A673 (cell line): Measurements from ENCODE around the gene ALDH1L2. TPM values are rescaled to one million over a fixed set of nuclear protein-coding genes. Genes with fewer than 3 reads are reported as not detected.

ENCODE experiments used
- BruUV-seq: library from RNA; stranded (reverse); fragments of 400-500 nt; replicated peaks from 2 replicates; lab custom pipeline; 2021; lab: Mats Ljungman, UMichigan
- CTCF ChIA-PET: fragments of 300-600 bp; sonication (Branson Sonifier 250); formaldehyde crosslinking; loops from one replicate; lab custom pipeline; 2022; ENCODE audit warnings: antibody characterized with exemption; lab: Charles Lee
- POLR2A ChIA-PET: fragments of 300-600 bp; sonication (Branson Sonifier 250); formaldehyde crosslinking; loops from one replicate; lab custom pipeline; 2022; ENCODE audit warnings: antibody characterized with exemption; ENCODE audit not compliant: low non-redundant PET; lab: Charles Lee
- DNase-seq: peaks from one replicate; pipeline ENCODE4 v3.0.0-alpha.2; 2015; ENCODE audit warnings: low spot score
- H3K27ac ChIP-seq: fragments of 200-600 bp; sonication (generic); 2 replicates; pipeline ENCODE4 v1.5.1; 2016; ENCODE audit warnings: mixed run types, low read depth, mild to moderate bottlenecking, mixed read lengths, antibody characterized with exemption, low read length; ENCODE audit not compliant: poor library complexity, severe bottlenecking
- H3K27me3 ChIP-seq: fragments of 200-600 bp; sonication (generic); replicated peaks from 2 replicates; pipeline ENCODE4 v1.6.1; 2017; ENCODE audit warnings: mixed run types, low read depth, mild to moderate bottlenecking, mixed read lengths, antibody characterized with exemption, low read length; ENCODE audit not compliant: insufficient read depth, poor library complexity
- H3K36me3 ChIP-seq: fragments of 200-600 bp; sonication (generic); 2 replicates; pipeline ENCODE4 v1.6.1; 2016; ENCODE audit warnings: mixed run types, mild to moderate bottlenecking, mixed read lengths, antibody characterized with exemption, low read length; ENCODE audit not compliant: insufficient read depth, poor library complexity, severe bottlenecking
- H3K4me1 ChIP-seq: fragments of 200-600 bp; sonication (generic); 2 replicates; pipeline ENCODE4 v1.6.1; 2017; ENCODE audit warnings: mixed run types, mild to moderate bottlenecking, mixed read lengths, antibody characterized with exemption, low read length; ENCODE audit not compliant: insufficient read depth, poor library complexity, severe bottlenecking
- H3K4me3 ChIP-seq: fragments of 200-600 bp; sonication (generic); 2 replicates; pipeline ENCODE4 v1.5.1; 2016; ENCODE audit warnings: low read depth, mixed run types, mild to moderate bottlenecking, mixed read lengths, low read length; ENCODE audit not compliant: poor library complexity, severe bottlenecking
- H3K9me3 ChIP-seq: fragments of 200-600 bp; sonication (generic); 2 replicates; pipeline ENCODE4 v1.6.1; 2016; ENCODE audit warnings: mixed run types, low read depth, mild to moderate bottlenecking, mixed read lengths, antibody characterized with exemption, low read length; ENCODE audit not compliant: poor library complexity, severe bottlenecking
- EZH2 ChIP-seq: fragments of 200-600 bp; sonication (generic); IDR thresholded peaks from 2 replicates; pipeline ENCODE4 v1.6.1; 2017; ENCODE audit warnings: borderline replicate concordance, low read depth, mild to moderate bottlenecking, mixed read lengths, antibody characterized with exemption, low read length; ENCODE audit not compliant: poor library complexity, severe bottlenecking
- intact Hi-C: fragments of 100-400 bp; cut with micrococcal nuclease; formaldehyde crosslinking; loops from one replicate; pipeline ENCODE4 v1.10.0; 2022; ENCODE audit not compliant: unreplicated experiment
- total RNA-seq: library from RNA; stranded (reverse); gene quantifications from 2 replicates; pipeline ENCODE4 v1.2.3, GENCODE V29; 2021
- TF ChIP-seq, protein P1 (sequence below): fragments of 300-800, 200-600 bp; sonication (generic); conservative IDR thresholded peaks from 2 replicates; pipeline ENCODE4 v1.5.1; 2017; ENCODE audit warnings: low read depth, mild to moderate bottlenecking, antibody characterized with exemption, low read length, moderate library complexity, mixed read lengths

ALDH1L2 gene
- total RNA-seq, 1 experiment from 2014 or later = 3.4 TPM

- no peak for DNase-seq
- POLR2A ChIA-PET = no interaction called here
- no TSS peak for BruUV-seq
- no peak overlapping the region for H3K27ac ChIP-seq
- no peaks in the 10 kb centered on the region for H3K4me1 ChIP-seq
- no peak overlapping the region for H3K4me3 ChIP-seq
- CTCF ChIA-PET = no interaction called here
- no peaks in the 10 kb centered on the region for H3K27me3 ChIP-seq
- peaks cover 21% of the 10 kb centered on the region for H3K36me3 ChIP-seq
- no peaks in the 10 kb centered on the region for H3K9me3 ChIP-seq
- intact Hi-C loops = no loop called here
- TF ChIP-seq, protein P1, sequence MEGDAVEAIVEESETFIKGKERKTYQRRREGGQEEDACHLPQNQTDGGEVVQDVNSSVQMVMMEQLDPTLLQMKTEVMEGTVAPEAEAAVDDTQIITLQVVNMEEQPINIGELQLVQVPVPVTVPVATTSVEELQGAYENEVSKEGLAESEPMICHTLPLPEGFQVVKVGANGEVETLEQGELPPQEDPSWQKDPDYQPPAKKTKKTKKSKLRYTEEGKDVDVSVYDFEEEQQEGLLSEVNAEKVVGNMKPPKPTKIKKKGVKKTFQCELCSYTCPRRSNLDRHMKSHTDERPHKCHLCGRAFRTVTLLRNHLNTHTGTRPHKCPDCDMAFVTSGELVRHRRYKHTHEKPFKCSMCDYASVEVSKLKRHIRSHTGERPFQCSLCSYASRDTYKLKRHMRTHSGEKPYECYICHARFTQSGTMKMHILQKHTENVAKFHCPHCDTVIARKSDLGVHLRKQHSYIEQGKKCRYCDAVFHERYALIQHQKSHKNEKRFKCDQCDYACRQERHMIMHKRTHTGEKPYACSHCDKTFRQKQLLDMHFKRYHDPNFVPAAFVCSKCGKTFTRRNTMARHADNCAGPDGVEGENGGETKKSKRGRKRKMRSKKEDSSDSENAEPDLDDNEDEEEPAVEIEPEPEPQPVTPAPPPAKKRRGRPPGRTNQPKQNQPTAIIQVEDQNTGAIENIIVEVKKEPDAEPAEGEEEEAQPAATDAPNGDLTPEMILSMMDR = no peak
- no peak for TF ChIP-seq EZH2
Observed at GRCh38 chr12:104997541-104997940, 86.7 kb downstream of the ALDH1L2 start.

DNA sequence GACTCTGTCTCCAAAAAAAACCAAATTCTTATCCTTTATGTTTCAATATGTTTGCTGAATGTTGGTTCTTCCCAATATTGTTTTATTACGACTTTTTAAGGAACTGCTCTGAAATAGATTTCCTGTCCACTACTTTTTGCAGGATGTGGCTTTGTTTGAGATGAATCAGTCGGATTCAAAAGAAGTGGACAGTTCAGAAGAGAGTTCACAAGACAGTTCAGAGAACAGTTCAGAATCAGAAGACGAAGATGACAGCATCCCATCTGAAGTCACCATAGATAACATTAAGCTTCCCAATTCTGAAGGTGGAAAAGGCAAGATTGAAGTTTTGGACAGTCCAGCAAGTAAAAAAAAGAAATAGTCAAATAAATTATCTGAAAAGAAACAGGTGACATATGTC is 89.9 kb downstream of the ALDH1L2 start:
- Histone ChIP-seq H3K36me3 (peaks cover 32% of the 10 kb centered on the region), H3K4me1 (no peaks in the 10 kb centered on the region), H3K27ac (no peak overlapping the region), H3K4me3 (no peak overlapping the region), H3K27me3 (no peaks in the 10 kb centered on the region), H3K9me3 (no peaks in the 10 kb centered on the region)
- no TSS peak for BruUV-seq
- intact Hi-C loops = no loop called here
- TF ChIP-seq, protein P1 = no peak
- no peak for TF ChIP-seq EZH2
- POLR2A ChIA-PET = no interaction called here
- CTCF ChIA-PET = no interaction called here
- no peak for DNase-seq

DNA sequence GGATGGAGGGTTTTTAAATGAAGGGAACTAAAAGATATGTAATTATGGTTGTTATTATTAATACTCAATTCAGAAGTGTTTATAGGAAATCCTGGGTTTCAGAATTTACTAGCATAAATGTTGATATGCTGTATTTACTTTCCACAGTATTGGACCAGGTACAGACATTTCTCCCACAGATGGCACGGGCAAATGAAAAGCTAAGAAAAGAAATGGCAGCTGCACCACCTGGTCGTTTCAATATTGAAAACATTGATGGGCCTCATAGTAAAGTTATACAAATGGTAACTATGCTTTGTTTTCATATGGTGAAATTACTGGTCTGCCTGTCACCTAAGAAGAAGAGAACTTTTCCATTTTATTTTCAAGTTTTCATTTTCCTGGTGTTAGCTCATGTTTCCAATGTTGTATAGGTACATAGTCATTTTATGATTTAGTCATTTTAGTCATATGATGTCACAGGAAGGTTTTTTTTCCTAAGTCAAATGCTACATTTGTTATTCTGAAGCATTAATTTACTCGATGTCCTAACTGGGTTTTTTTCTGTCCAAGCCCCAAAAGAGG is 92.6 kb downstream of the ALDH1L2 start:
- BruUV-seq = no TSS peak
- DNase-seq = no peak
- Histone ChIP-seq H3K4me3 (no peak overlapping the region), H3K9me3 (no peaks in the 10 kb centered on the region), H3K36me3 (peaks cover 41% of the 10 kb centered on the region), H3K27ac (no peak overlapping the region), H3K4me1 (peaks cover 4% of the 10 kb centered on the region), H3K27me3 (no peaks in the 10 kb centered on the region)
- ChIA-PET CTCF (no interaction called here), POLR2A (no interaction called here)
- TF ChIP-seq, protein P1 = no peak
- no peak for TF ChIP-seq EZH2
- intact Hi-C loops = no loop called here
